GM12891 (cell line): ENCODE data around the gene DPH2.

Experiments
- DNase-seq: peaks from one replicate; pipeline ENCODE4 v3.0.0; 2011; ENCODE audit warnings: low spot score; ENCODE audit not compliant: insufficient read length
- FAIRE-seq: peaks from 2 replicates; lab custom pipeline; 2011; peaks lifted over from hg19 to GRCh38; lab: Jason Lieb, UNC
- PAX5 ChIP-seq: IDR thresholded peaks from 2 replicates; pipeline ENCODE4 v1.6.1; 2011; ENCODE audit warnings: low read length, moderate library complexity, mild to moderate bottlenecking; ENCODE audit not compliant: insufficient read depth, severe bottlenecking
- POLR2A ChIP-seq: IDR thresholded peaks from 2 replicates; pipeline ENCODE4 v1.6.1; 2011; ENCODE audit warnings: low read depth, low read length, control low read depth
- POLR2AphosphoS5 ChIP-seq: IDR thresholded peaks from 2 replicates; pipeline ENCODE4 v1.6.1; 2011; ENCODE audit warnings: low read depth, low read length, control low read depth
- POU2F2 ChIP-seq: IDR thresholded peaks from 2 replicates; pipeline ENCODE4 v1.6.1; 2011; ENCODE audit warnings: low read depth, mild to moderate bottlenecking, control low read depth, low read length, moderate library complexity
- SPI1 ChIP-seq: IDR thresholded peaks from 2 replicates; pipeline ENCODE4 v1.6.1; 2011; ENCODE audit warnings: low read depth, low read length, control low read depth
- TAF1 ChIP-seq: IDR thresholded peaks from 2 replicates; pipeline ENCODE4 v1.6.1; 2011; ENCODE audit warnings: low read depth, low read length, control low read depth

Gene DPH2

DNA sequence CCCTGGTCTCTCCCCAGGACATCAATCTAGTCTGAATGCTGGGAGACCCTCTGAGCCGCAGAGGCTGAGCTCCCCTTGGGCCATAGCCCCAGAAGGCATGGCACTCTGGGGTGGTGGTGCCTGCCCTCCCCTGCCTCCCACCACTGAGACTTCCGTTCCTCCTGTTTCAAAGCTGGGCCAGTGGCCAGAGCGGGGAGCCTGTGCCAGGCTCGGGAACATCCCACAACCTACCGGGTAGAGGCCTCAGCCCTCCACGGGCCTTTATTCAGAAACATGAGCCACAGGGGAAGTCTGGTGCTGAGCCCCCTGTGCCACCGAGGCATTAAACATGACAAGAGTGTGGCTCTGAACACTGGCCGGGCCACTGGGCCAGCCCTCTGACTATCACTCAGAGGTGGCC lies 29.6 kb downstream of the DPH2 start:
- FAIRE-seq (no peak), DNase-seq (no peak)
- TF ChIP-seq POLR2A (no peak), POU2F2 (no peak), PAX5 (no peak), SPI1 (no peak), POLR2AphosphoS5 (no peak), TAF1 (no peak)

DNA sequence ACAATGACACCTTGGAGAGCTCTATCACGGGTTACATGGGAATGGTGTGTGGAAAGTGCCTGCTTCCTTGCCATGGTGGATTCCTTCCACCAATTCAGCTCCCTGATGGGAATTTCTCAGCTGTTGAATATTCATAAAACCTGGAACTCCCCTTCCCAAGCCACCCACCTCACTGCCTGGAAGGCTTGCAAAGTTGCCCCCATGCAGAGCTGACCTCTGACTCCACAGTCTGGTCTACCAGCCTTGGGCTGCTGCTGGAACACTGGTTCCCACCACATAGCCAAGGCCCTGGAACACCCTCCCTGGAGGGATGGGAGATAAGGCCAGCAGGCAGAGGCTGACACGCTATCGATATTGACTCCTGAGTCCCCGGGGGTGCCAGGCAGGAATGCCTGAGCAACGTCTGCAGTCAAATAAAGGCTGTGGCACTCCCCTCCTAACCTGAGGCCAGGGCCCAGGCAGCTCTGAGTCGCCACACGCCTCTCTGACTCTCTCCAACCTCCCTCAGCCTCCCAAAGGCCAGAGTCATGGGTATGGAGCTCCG lies 30.4 kb downstream of the DPH2 start:
- FAIRE-seq (no peak), DNase-seq (no peak)
- TF ChIP-seq SPI1 (no peak), POLR2AphosphoS5 (no peak), POU2F2 (no peak), TAF1 (no peak), POLR2A (no peak), PAX5 (no peak)

DNA sequence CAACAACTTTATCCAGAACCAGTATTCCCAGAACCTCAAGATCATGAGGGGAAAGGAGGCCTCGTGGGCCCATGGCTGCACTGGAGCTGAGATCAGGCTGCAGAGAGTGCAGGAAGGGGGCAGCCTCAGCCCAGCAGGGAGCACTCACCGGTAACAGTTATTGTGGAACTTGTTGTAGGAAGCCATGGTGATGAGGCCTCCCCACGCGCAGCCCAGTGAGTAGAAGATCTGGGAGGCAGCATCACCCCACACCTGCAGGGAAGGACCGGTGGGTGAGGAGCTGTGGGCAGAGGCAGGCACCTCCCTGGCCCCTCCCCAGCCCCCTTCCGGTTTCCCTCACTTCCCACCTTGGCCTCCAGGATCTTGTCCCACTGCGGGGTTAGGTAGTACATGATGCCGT lies 32.4 kb downstream of the DPH2 start:
- FAIRE-seq, result no peak
- no peak for DNase-seq
- TF ChIP-seq POLR2A, result no peak
- no peak for TF ChIP-seq POU2F2
- no peak for TF ChIP-seq POLR2AphosphoS5
- no peak for TF ChIP-seq TAF1
- TF ChIP-seq PAX5, result no peak
- TF ChIP-seq SPI1, result no peak

DNA sequence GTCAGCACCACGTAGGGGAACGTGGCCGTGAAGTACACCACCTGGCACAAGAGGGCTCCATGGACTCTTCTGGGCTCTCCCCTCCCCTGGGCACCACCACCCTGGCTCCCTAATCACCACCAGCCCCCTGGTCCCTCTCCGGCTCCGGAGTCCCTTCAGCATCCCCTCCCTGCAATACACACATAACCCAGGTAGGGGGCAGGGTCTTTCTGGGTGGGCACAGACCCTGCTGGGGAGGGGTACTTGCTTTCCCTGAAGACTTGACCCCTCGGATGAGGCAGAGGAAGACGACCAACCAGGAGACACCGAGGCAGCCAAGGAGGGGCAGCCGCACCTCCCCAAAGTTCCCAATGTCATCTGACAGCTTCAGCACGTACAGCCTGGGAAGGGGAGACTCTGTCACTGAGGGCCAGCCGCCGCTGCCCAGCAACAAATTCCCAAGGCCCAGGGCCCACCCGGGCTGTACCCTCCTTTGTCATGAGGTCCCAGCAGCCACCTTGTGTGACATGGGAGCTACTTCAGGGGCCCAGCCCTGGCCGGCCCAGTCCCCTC lies 32.9 kb downstream of the DPH2 start:
- FAIRE-seq, result no peak
- TF ChIP-seq POU2F2 (no peak), POLR2AphosphoS5 (no peak), POLR2A (no peak), TAF1 (no peak), SPI1 (no peak), PAX5 (no peak)
- DNase-seq, result no peak

DNA sequence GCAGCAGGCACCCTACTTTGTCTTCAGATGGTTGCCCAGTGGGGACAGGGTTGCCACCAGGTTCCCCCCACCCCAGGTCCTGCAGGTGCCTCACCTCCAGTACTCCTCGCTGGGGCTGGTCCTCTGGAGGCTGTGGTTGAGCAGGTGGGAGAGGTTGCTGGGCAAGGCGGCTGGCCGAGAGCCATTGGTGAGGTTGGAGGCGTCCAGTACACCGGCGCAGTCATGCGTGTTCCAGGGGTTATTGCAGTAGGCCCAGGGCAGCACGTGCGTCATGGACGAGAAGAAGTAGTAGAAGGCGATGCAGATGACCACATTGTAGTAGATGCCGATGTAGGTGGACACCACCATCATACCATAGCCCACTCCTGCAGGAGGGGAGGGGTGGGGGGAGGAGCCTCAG lies 38.4 kb downstream of the DPH2 start:
- FAIRE-seq (no peak), DNase-seq (no peak)
- TF ChIP-seq POLR2AphosphoS5 (no peak), POU2F2 (no peak), PAX5 (no peak), POLR2A (no peak), TAF1 (no peak), SPI1 (no peak)

DNA sequence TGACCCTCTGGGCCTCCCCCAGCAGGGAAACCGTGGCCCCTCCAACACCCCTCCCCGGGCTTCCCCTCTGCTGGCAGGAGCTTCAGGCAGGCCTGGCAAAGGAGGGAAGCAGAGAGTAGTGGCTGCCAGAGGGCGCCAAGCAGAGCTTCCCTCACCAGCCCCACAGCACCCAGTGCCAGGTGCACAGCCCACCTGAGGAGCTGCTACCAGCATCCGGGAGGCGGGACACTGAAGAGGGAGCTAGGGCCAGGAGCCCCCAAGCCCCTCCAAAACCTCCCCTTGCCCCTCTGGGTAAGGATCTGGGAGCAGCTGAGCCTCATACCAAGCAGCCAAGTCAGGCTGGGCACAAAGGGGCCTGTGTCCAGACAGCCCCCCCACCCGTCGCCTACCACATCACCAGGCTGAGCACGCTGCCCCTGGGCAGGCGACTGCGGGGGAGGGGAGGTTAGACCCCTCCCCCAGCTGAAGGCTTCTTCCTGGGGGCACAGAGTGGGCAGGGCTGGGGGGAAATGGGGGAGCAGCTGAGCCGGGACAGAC lies 41.2 kb downstream of the DPH2 start:
- no peak for DNase-seq
- FAIRE-seq, result no peak
- no peak for TF ChIP-seq TAF1

DNA sequence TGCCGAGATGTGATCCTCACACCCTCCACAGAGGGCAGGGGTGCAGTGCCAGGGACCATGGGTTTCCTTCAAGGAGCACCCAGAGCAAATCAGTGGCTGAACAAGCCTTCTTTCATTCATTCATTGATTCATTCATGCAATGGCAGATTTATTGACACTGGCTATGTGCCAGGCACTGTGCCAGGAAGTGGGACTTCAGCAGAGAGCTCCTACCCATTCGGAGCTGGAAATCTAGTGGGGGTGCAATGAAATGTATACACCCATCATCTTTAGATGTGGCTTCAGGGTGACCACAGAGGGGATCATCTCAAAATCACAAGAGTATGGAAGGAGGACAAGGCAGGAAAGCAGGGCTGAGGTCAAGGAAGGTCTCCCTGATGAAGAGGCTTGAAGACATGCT lies 42.6 kb downstream of the DPH2 start:
- DNase-seq (no peak), FAIRE-seq (no peak)
- no peak for TF ChIP-seq POLR2AphosphoS5
- no peak for TF ChIP-seq POLR2A

DNA sequence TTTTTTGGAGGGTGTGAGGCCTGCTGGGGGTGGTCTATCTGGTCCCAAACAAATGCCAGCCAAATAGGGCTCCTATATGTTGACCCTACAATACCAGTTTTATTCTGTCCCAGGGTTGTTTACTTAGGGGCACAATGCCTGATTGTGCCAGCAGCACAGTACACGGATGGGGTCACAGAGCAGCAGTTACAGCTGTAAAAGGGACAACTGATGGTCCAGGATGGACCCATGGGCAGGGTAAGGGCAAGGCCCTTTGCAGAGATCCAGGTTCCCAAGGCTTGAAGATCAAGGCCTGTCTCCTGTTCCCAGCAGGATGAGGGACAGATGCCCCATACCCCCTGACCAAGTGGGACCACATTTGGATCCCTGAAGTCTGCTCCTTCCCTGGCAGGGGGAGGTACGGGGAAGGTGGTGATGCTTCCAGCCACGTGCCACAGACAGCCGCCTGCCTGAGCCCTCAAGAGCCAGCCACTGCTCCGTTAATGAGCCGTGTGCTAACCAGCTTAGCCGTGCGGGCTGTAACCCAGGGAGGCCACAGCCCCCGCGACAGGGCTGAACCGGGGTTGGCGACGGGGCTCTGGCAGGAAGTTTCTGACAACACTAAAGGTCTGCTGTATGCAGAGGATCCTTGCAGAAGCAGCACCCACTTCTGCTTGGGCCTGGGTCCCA lies 43.3 kb downstream of the DPH2 start:
- DNase-seq (no peak), FAIRE-seq (no peak)
- no peak for TF ChIP-seq PAX5
- no peak for TF ChIP-seq POU2F2
- no peak for TF ChIP-seq POLR2A
- TF ChIP-seq SPI1, result no peak
- no peak for TF ChIP-seq TAF1
- no peak for TF ChIP-seq POLR2AphosphoS5

DNA sequence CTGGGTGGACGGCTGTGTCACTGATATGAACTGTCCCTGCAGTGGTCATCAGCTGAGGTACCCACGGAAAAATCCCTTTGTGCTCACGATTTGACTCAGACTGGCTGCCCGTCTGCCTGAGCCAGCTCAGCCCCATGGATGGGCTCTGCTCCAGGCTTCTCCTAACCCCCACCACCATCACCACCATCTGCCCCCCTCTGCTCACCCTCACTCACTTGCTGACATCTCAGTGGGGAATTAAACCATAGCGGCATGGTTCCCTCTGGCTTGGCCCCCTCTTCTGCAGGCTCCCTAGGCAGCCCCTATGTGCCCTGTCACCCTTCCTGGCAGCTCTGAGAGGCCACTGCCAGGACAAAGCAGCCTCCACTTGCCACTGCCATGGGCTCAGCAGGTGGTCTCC lies 44.1 kb downstream of the DPH2 start:
- no peak for FAIRE-seq
- DNase-seq, result no peak
- TF ChIP-seq POU2F2 (no peak), POLR2A (no peak), PAX5 (no peak), POLR2AphosphoS5 (no peak), SPI1 (no peak), TAF1 (no peak)
